Neuronal stem cell (in vitro differentiated cells): ENCODE data around the gene SLTM.
"Not testable (repeated sequence)": the region's sequence is repeated elsewhere in the genome, so short reads cannot be mapped to it uniquely, and the experiment has no call there.

Experiments used
- DNase-seq: peaks from one replicate; pipeline ENCODE4 v3.0.0-alpha.2; 2013; ENCODE audit warnings: low spot score
- H2AFZ ChIP-seq: one replicate; pipeline ENCODE4 v1.6.1; 2013; ENCODE audit warnings: mild to moderate bottlenecking, low read length, inconsistent platforms
- H2AK5ac ChIP-seq: 2 replicates; pipeline ENCODE4 v1.6.1; 2013; ENCODE audit warnings: low read depth, mild to moderate bottlenecking, inconsistent platforms, low read length, moderate library complexity, mixed read lengths
- H2BK120ac ChIP-seq: 2 replicates; pipeline ENCODE4 v1.6.1; 2013; ENCODE audit warnings: low read depth, mild to moderate bottlenecking, inconsistent platforms, low read length, moderate library complexity, mixed read lengths
- H2BK12ac ChIP-seq: one replicate; pipeline ENCODE4 v1.6.1; 2013; ENCODE audit warnings: low read length, inconsistent platforms
- H2BK15ac ChIP-seq: 2 replicates; pipeline ENCODE4 v1.6.1; 2013; ENCODE audit warnings: mild to moderate bottlenecking, low read length, inconsistent platforms, mixed read lengths
- H2BK5ac ChIP-seq: one replicate; pipeline ENCODE4 v1.6.1; 2013; ENCODE audit warnings: inconsistent platforms, mild to moderate bottlenecking, low read length, moderate library complexity
- H3K14ac ChIP-seq: one replicate; pipeline ENCODE4 v1.6.1; 2013; ENCODE audit warnings: low read length, inconsistent platforms
- H3K18ac ChIP-seq: 2 replicates; pipeline ENCODE4 v1.6.1; 2013; ENCODE audit warnings: low read length, inconsistent platforms
- H3K23ac ChIP-seq: 2 replicates; pipeline ENCODE4 v1.6.1; 2013; ENCODE audit warnings: low read depth, mild to moderate bottlenecking, mixed read lengths, low read length, inconsistent platforms; ENCODE audit not compliant: poor library complexity
- H3K27ac ChIP-seq: replicated peaks from 3 replicates; pipeline ENCODE4 v1.5.1; 2013; ENCODE audit warnings: low read length, inconsistent platforms
- H3K27me3 ChIP-seq, 3 experiments: 2 replicates each; pipeline ENCODE4 v1.6.1; 2013; ENCODE audit warnings: low read length in 3 of 3, mild to moderate bottlenecking in 2 of 3, inconsistent platforms in 1 of 3, low read depth in 1 of 3, mixed read lengths in 1 of 3, moderate library complexity in 1 of 3; ENCODE audit not compliant: control insufficient read depth in 3 of 3, insufficient read depth in 3 of 3
- H3K36me3 ChIP-seq, 2 donors: replicated peaks in 1 of 2; 2 replicates each; pipeline ENCODE4 v1.6.1; 2013; ENCODE audit warnings: low read length in 2 of 2; ENCODE audit not compliant: control insufficient read depth in 2 of 2, insufficient read depth in 2 of 2
- H3K4ac ChIP-seq: 2 replicates; pipeline ENCODE4 v1.6.1; 2013; ENCODE audit warnings: inconsistent platforms, mild to moderate bottlenecking, low read length, moderate library complexity
- H3K4me1 ChIP-seq, 2 donors: 1 replicate in 1 of 2; 2 replicates in 1 of 2; pipeline ENCODE4 v1.6.1; 2013; ENCODE audit warnings: low read length in 2 of 2, low read depth in 1 of 2; ENCODE audit not compliant: control insufficient read depth in 2 of 2, insufficient read depth in 1 of 2
- H3K4me2 ChIP-seq: one replicate; pipeline ENCODE4 v1.6.1; 2013; ENCODE audit warnings: mild to moderate bottlenecking, low read length, inconsistent platforms; ENCODE audit not compliant: insufficient read depth, poor library complexity, severe bottlenecking
- H3K4me3 ChIP-seq, 2 donors: 2 replicates each; pipeline ENCODE4 v1.5.1; 2013; ENCODE audit warnings: low read length in 2 of 2, mild to moderate bottlenecking in 2 of 2, inconsistent platforms in 1 of 2, moderate library complexity in 1 of 2
- H3K79me1 ChIP-seq: one replicate; pipeline ENCODE4 v1.6.1; 2013; ENCODE audit warnings: low read depth, mild to moderate bottlenecking, inconsistent platforms, low read length, moderate library complexity
- H3K9ac ChIP-seq: one replicate; pipeline ENCODE4 v1.6.1; 2013; ENCODE audit warnings: mild to moderate bottlenecking, low read depth, low read length, inconsistent platforms; ENCODE audit not compliant: poor library complexity
- H3K9me3 ChIP-seq, 2 donors: replicated peaks in 1 of 2; 2 replicates each; pipeline versions ENCODE3 to v1.6.1; 2013; ENCODE audit warnings: low read length in 2 of 2, mild to moderate bottlenecking in 2 of 2, inconsistent platforms in 1 of 2, low read depth in 1 of 2, mixed read lengths in 1 of 2, moderate library complexity in 1 of 2; ENCODE audit not compliant: control insufficient read depth in 2 of 2, insufficient read depth in 1 of 2
- H4K8ac ChIP-seq: one replicate; pipeline ENCODE4 v1.6.1; 2013; ENCODE audit warnings: low read depth, mild to moderate bottlenecking, inconsistent platforms, low read length, moderate library complexity
- H4K91ac ChIP-seq: one replicate; pipeline ENCODE4 v1.6.1; 2013; ENCODE audit warnings: low read length, low read depth, mild to moderate bottlenecking, inconsistent platforms; ENCODE audit not compliant: poor library complexity
- WGBS, 2 donors: extraction: QIAGEN DNeasy Blood & Tissue Kit; methylation state at CpG; one replicate each; pipeline ENCODE4 v1.1.7; 2013; ENCODE audit warnings: missing lambda C conversion rate in 2 of 2, mixed read lengths in 1 of 2; ENCODE audit not compliant: insufficient read length in 2 of 2, insufficient replicate concordance in 1 of 2; ENCODE audit errors: extremely low coverage in 2 of 2; 5-methylcytosine and 5-hydroxymethylcytosine counted together

Gene SLTM

DNA sequence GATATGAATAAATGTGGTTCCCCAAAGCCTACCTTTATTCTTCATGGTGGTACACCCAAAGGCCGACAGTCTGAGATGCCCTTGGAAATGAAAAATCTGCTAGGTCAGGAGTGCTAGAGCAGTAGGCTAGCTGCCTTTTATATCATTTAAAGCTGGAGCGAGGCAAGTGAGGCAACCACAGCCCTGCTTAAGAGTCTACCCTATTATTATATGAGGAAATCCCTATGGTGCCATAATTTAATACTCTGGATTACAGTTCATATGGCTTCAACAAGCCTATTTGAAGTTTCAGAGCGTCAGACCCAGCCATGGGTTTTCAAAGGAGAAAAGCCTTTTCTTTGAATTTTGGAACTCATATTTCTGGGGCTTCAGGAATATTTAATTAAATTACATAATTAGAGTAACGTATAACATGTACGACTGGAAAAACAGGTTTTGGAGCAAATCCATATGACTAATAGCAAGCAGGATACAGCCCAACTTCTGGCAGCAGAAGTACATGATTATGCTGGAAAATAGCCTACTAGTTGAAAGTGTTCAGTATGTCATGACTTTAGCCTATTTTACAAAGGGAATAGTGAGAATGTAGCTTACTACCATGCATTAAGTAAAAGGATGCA lies 18.0 kb upstream of the SLTM start:
- H2BK12ac ChIP-seq = no peak overlapping the region
- no peak overlapping the region for H3K4me2 ChIP-seq
- no peak overlapping the region for H3K4ac ChIP-seq
- no peaks in the 10 kb centered on the region for H3K79me1 ChIP-seq
- no peaks in the 10 kb centered on the region for H3K4me1 ChIP-seq
- H2BK120ac ChIP-seq = no peak overlapping the region
- no peak overlapping the region for H2AK5ac ChIP-seq
- no peak overlapping the region for H3K27ac ChIP-seq
- no peak for DNase-seq
- no CpG with 5 or more reads among the region's 5 CpGs for whole genome bisulfite sequencing, 2 donors
- H3K18ac ChIP-seq = no peak overlapping the region
- no peaks in the 10 kb centered on the region for H3K36me3 ChIP-seq
- H3K9ac ChIP-seq = no peak overlapping the region
- no peaks in the 10 kb centered on the region for H3K9me3 ChIP-seq
- H2AFZ ChIP-seq = no peak overlapping the region
- H2BK15ac ChIP-seq = no peak overlapping the region
- no peaks in the 10 kb centered on the region for H3K27me3 ChIP-seq
- no peak overlapping the region for H3K4me3 ChIP-seq
- H4K91ac ChIP-seq = no peak overlapping the region
- H4K8ac ChIP-seq = no peak overlapping the region
- no peak overlapping the region for H3K23ac ChIP-seq
- H3K14ac ChIP-seq = no peak overlapping the region
- no peak overlapping the region for H2BK5ac ChIP-seq

DNA sequence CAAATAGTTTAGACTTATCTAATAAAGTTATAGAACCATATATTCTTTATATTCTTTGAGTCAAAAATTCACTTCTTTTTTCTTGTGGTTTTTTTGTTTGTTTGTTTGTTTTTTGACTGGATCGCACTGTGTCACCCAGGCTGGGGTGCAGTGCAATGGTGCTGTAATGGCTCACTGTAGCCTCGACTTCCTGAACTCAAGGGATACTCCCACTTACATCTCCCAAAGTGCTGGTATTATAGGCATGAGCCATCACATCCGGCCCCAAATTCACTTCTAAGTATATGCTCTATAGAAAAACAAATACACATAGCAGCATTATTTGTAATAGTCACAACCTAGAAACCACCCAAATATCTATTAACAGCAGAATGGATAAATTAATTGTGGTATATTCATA lies 13.7 kb upstream of the SLTM start:
- H2BK120ac ChIP-seq = no peak overlapping the region

DNA sequence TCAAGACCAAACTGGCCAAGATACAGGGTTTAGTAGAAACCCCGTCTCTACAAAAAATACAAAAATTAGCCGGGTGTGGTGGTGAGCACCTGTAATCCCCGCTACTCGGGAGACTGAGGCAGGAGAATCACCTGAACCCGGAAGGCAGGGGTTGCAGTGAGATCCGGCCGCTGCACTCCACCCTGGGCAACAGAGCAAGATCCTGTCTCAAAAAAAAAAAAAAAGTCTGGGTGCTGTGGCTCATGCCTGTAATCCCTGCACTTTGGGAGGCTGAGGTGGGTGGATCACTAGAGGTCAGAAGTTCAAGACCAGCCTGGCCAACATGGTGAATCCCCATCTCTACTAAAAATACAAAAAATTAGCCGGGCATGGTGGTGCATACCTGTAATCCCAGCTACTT lies 1.5 kb upstream of the SLTM start:
- not testable (repeated sequence) for H3K27ac ChIP-seq, H4K8ac ChIP-seq, H3K4me2 ChIP-seq

More for the DNA sequence above, 13.7 kb upstream of the SLTM start:
- WGBS, 2 donors = no CpG with 5 or more reads among the region's 3 CpGs
- DNase-seq = no peak
- Histone ChIP-seq H3K27ac (no peak overlapping the region), H3K4me3 (no peak overlapping the region), H2AFZ (no peak overlapping the region), H3K18ac (no peak overlapping the region), H3K9ac (no peak overlapping the region), H2BK15ac (no peak overlapping the region), H3K4ac (no peak overlapping the region), H2AK5ac (no peak overlapping the region), H3K36me3 (no peaks in the 10 kb centered on the region), H2BK12ac (no peak overlapping the region), H3K4me2 (no peak overlapping the region), H2BK5ac (no peak overlapping the region), H3K27me3 (no peaks in the 10 kb centered on the region), H3K79me1 (no peaks in the 10 kb centered on the region), H3K23ac (no peak overlapping the region), H4K91ac (no peak overlapping the region), H3K4me1 (no peaks in the 10 kb centered on the region), H4K8ac (no peak overlapping the region), H3K9me3 (no peaks in the 10 kb centered on the region), H3K14ac (no peak overlapping the region)

GRCh38 chr15:58934521-58934920 lies 1.0 kb upstream of the SLTM start:
- H3K18ac ChIP-seq = no peak overlapping the region

More for the DNA sequence above, 1.5 kb upstream of the SLTM start:
- H3K23ac ChIP-seq, H3K14ac ChIP-seq, H2BK15ac ChIP-seq, H2AK5ac ChIP-seq, H3K4me1 ChIP-seq, DNase-seq, H3K4ac ChIP-seq, H2BK120ac ChIP-seq, H3K27me3 ChIP-seq, H3K9ac ChIP-seq, H2BK5ac ChIP-seq, H3K9me3 ChIP-seq, H4K91ac ChIP-seq, H3K18ac ChIP-seq, H3K79me1 ChIP-seq, H2BK12ac ChIP-seq: not testable (repeated sequence)
- Histone ChIP-seq H3K4me3 (peak overlapping the region in 1 of 2 donors; percentile 98), H3K36me3 (peaks cover 0 to 14% of the 10 kb centered on the region in 2 donors), H2AFZ (peak overlapping the region; percentile 84)
- no CpG with 5 or more reads among the region's 8 CpGs for WGBS, 2 donors

More at GRCh38 chr15:58934521-58934920, 1.0 kb upstream of the SLTM start:
- Histone ChIP-seq H2BK12ac (no peak overlapping the region), H3K4me3 (peak overlapping the region in 1 of 2 donors; percentile 98), H3K79me1 (no peaks in the 10 kb centered on the region), H3K27me3 (no peaks in the 10 kb centered on the region), H4K91ac (no peak overlapping the region), H3K4me1 (peaks cover 0 to 8% of the 10 kb centered on the region in 2 donors), H3K9me3 (no peaks in the 10 kb centered on the region), H3K4me2 (no peak overlapping the region), H2AFZ (peak overlapping the region; percentile 84), H3K23ac (no peak overlapping the region), H3K27ac (no peak overlapping the region), H2BK15ac (no peak overlapping the region), H3K9ac (no peak overlapping the region), H3K36me3 (peaks cover 0 to 19% of the 10 kb centered on the region in 2 donors), H2BK5ac (no peak overlapping the region), H3K14ac (no peak overlapping the region), H4K8ac (no peak overlapping the region), H3K4ac (no peak overlapping the region), H2AK5ac (no peak overlapping the region), H2BK120ac (no peak overlapping the region)
- DNase-seq = no peak
- no CpG with 5 or more reads among the region's 4 CpGs for WGBS, 2 donors
